Activated T-cell treated with anti-CD3 and anti-CD28 coated beads, Interleukin-2, amount 50 U/mL, for 72 hours (primary cell): ENCODE results near the gene TAOK3. TPM values are rescaled to one million over a fixed set of nuclear protein-coding genes. Genes with fewer than 3 reads are reported as not detected.
A peak's percentile ranks its signal among the peaks of the same experiment; 100 is the strongest.

Source experiments
- ATAC-seq, 2 donors: fragments of 150-1000 bp; cut with Tn5 transposase; replicated peaks in 1 of 2; 2 replicates each; pipeline ENCODE4 v1.10.0; 2021; ENCODE audit warnings: moderate library complexity in 2 of 2, mild to moderate bottlenecking in 1 of 2
- DNase-seq, 2 donors: peaks; one replicate each; pipeline ENCODE4 v3.0.0; 2021 to 2022; ENCODE audit warnings: mixed read lengths in 1 of 2
- H3K27ac Mint-ChIP-seq: one replicate; pipeline ENCODE4 v1.8.0; 2022; ENCODE audit warnings: mild to moderate bottlenecking, moderate library complexity, mixed read lengths
- H3K27me3 Mint-ChIP-seq: one replicate; pipeline ENCODE4 v1.8.0; 2022; ENCODE audit warnings: low read depth, mixed read lengths
- H3K36me3 Mint-ChIP-seq, 2 donors: one replicate each; pipeline ENCODE4 v1.8.0; 2022; ENCODE audit warnings: mixed read lengths in 2 of 2, mild to moderate bottlenecking in 1 of 2; ENCODE audit not compliant: insufficient read depth in 2 of 2
- H3K4me1 Mint-ChIP-seq: one replicate; pipeline ENCODE4 v1.8.0; 2022; ENCODE audit warnings: low read depth, mixed read lengths
- H3K4me3 Mint-ChIP-seq, 2 donors: one replicate each; pipeline ENCODE4 v1.8.0; 2022; ENCODE audit warnings: mild to moderate bottlenecking in 2 of 2, mixed read lengths in 2 of 2, moderate library complexity in 2 of 2
- H3K9me3 Mint-ChIP-seq, 2 donors: one replicate each; pipeline ENCODE4 v1.8.0; 2022; ENCODE audit warnings: mixed read lengths in 2 of 2
- total RNA-seq, 2 donors: library from RNA; stranded (reverse); gene quantifications; one replicate each; pipeline ENCODE4 v1.2.3, GENCODE V29; 2022

The TAOK3 gene
- total RNA-seq, 2 donors from 2014 or later, result 46.8 to 49.2 TPM

- ATAC-seq, result no peak
- no peaks in the 10 kb centered on the region for H3K9me3 Mint-ChIP-seq
- H3K4me3 Mint-ChIP-seq, result no peak overlapping the region
- H3K36me3 Mint-ChIP-seq, result no peaks in the 10 kb centered on the region
- no peaks in the 10 kb centered on the region for H3K27me3 Mint-ChIP-seq
- H3K27ac Mint-ChIP-seq, result no peak overlapping the region
- peaks cover 19% of the 10 kb centered on the region for H3K4me1 Mint-ChIP-seq
- no peak for DNase-seq
Observed at GRCh38 chr12:118346895-118347294, 25.8 kb downstream of the TAOK3 start.

DNA sequence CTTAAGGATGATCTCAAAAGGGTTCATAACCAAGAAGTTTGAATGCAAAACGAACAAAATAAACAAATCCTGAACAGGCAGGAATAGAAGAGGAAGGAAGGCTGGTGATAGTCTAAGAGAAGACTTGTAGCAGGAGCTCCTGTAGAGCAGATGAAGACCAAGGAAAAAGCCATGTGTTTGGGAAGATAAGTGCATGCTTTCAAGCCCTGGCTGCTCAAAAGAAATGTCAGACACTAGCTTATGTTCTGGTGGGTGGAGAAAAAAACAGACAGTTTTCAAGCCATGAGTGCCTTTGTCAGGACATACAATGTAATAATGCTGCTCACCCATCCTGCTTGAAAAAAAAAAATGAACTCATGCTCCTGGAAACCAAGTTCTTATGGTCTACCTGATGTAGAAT lies 27.4 kb downstream of the TAOK3 start:
- H3K4me3 Mint-ChIP-seq, result no peak overlapping the region

DNA sequence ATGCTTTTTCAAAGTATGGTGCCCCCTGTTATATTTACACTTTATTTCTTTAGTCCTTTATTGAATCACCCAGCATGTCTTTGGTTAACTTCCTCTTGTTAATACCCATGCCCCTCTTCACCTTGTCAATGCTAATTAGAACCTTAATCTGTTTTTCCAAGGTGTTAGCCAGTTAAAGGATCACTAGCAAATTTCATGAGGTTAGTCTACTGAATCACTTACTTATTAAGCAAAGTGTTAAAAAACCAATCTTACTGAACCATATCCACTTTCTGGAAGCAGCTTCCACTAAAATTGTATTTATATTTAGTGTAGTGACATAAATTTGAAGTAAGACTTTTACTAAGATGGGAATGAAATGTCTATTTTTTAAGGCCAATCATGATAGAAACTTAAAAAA lies 27.9 kb downstream of the TAOK3 start:
- no peaks in the 10 kb centered on the region for H3K27me3 Mint-ChIP-seq
- H3K9me3 Mint-ChIP-seq, result no peaks in the 10 kb centered on the region
- ATAC-seq (no peak), DNase-seq (no peak)
- no peak overlapping the region for H3K27ac Mint-ChIP-seq
- no peaks in the 10 kb centered on the region for H3K36me3 Mint-ChIP-seq
- H3K4me1 Mint-ChIP-seq, result peaks cover 14% of the 10 kb centered on the region
- H3K4me3 Mint-ChIP-seq, result no peak overlapping the region

More for the DNA sequence above, 27.4 kb downstream of the TAOK3 start:
- H3K36me3 Mint-ChIP-seq, result no peaks in the 10 kb centered on the region
- no peak for DNase-seq
- no peaks in the 10 kb centered on the region for H3K27me3 Mint-ChIP-seq
- H3K27ac Mint-ChIP-seq, result no peak overlapping the region
- ATAC-seq, result no peak
- peaks cover 18% of the 10 kb centered on the region for H3K4me1 Mint-ChIP-seq
- no peaks in the 10 kb centered on the region for H3K9me3 Mint-ChIP-seq

DNA sequence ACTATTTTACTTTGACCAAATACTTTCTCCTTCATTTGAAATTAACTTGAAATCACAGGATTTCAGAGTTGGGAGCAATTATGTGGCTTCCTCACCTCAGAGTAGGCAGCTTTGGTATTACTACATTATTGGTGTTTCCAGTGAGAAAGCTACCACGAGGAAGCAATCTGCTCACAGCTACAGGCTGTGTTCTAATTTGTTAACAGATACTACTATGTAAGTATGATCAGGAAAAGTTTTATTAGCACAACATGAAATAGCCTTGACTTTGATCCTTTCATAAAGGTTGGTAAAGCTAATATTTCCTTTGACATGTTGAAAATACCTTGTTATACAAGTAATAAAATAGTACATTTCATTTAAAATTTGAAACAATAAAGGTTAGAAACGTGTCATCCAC lies 30.6 kb downstream of the TAOK3 start:
- Mint-ChIP-seq H3K4me3 (no peak overlapping the region), H3K27ac (peak overlapping the region; percentile 14), H3K4me1 (peaks cover 19% of the 10 kb centered on the region), H3K9me3 (no peaks in the 10 kb centered on the region), H3K36me3 (peaks cover 0 to 3% of the 10 kb centered on the region in 2 donors), H3K27me3 (no peaks in the 10 kb centered on the region)
- ATAC-seq, result no peak
- no peak for DNase-seq

DNA sequence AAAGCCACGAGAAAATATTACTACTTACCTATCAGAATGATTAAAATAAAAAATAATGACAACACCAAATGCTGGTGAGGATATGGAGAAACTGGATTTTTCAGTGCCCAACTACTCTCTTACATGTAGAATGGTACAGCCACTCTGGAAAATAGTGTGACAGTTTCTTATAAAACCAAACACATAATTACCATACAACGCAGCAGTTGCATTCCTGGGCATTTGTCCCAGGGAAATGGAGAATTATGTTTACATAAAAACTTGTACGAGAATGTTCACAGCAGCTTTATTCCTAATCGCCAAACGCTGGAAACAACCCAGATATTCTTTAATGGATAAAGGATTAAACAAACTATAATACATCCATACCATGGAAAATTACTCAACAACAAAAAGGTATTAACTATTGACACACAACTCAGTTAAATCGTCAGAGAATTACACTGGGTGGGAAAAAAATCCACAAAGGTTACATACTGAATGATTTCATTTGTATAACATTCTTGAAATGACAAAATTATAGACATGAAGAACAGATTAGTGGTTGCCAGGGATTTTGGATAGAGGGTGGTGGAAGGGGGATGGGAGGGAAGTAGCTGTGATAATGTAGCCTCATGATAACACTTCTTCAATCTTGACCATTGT lies 35.4 kb downstream of the TAOK3 start:
- ATAC-seq (no peak), DNase-seq (no peak)
- Mint-ChIP-seq H3K4me3 (no peak overlapping the region), H3K9me3 (peaks cover 0 to 2% of the 10 kb centered on the region in 2 donors), H3K36me3 (peaks cover 2 to 6% of the 10 kb centered on the region in 2 donors), H3K27ac (no peak overlapping the region), H3K4me1 (peaks cover 26% of the 10 kb centered on the region), H3K27me3 (no peaks in the 10 kb centered on the region)

DNA sequence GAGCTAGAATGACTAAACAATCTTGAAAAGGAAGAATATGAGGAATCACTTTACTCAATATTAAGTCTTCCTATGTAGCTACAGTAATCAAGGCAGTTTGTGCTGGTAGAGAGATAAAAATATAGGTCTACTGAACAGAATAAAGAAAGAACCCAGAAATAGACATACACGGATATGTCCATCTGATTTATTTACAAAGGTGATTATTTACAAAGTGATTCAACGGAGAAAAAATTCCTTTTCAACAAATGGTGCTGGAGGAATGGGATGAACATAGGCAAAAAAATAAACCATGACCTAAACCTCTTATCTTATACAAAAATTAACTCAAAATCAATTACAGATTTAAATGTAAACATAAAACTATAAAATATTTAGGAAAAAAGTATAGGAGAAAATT lies 36.6 kb downstream of the TAOK3 start:
- H3K27me3 Mint-ChIP-seq, result no peaks in the 10 kb centered on the region
- peaks cover 0 to 2% of the 10 kb centered on the region in 2 donors for H3K9me3 Mint-ChIP-seq
- H3K27ac Mint-ChIP-seq, result no peak overlapping the region
- peaks cover 31% of the 10 kb centered on the region for H3K4me1 Mint-ChIP-seq
- no peak for ATAC-seq
- no peak for DNase-seq
- H3K36me3 Mint-ChIP-seq, result peaks cover 2 to 6% of the 10 kb centered on the region in 2 donors
- H3K4me3 Mint-ChIP-seq, result no peak overlapping the region

DNA sequence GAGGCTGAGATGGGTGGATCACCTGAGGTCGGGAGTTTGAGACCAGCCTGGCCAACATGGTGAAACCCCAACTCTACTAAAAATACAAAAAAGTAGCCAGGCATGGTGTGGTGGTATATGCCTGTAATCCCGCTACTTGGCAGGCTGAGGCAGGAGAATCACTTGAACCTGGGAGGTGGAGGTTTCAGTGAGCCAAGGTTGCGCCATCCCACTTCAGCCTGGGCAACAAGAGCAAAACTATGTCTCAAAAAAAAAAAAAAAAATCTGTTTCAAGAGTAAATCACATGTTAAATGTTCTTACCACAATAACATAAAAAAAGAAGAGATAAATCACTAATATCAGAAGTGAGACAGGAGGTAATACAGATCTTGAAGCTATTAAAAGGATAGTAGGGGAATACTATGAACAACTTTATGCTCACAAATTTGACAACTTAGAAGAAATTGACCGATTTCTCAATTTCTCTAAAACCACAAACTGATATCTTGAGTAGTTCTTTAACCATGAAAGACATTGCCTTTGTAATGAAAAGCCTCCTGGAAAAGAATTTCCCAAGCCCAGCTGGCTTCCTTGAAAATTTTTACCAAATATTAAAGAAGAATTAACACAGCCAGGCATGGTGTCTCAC lies 37.7 kb downstream of the TAOK3 start:
- peaks cover 2 to 8% of the 10 kb centered on the region in 2 donors for H3K36me3 Mint-ChIP-seq
- H3K9me3 Mint-ChIP-seq, result peaks cover 0 to 2% of the 10 kb centered on the region in 2 donors
- H3K4me1 Mint-ChIP-seq, result peaks cover 40% of the 10 kb centered on the region
- H3K27ac Mint-ChIP-seq, result no peak overlapping the region
- no peaks in the 10 kb centered on the region for H3K27me3 Mint-ChIP-seq
- no peak for DNase-seq
- H3K4me3 Mint-ChIP-seq, result no peak overlapping the region
- ATAC-seq, result no peak

DNA sequence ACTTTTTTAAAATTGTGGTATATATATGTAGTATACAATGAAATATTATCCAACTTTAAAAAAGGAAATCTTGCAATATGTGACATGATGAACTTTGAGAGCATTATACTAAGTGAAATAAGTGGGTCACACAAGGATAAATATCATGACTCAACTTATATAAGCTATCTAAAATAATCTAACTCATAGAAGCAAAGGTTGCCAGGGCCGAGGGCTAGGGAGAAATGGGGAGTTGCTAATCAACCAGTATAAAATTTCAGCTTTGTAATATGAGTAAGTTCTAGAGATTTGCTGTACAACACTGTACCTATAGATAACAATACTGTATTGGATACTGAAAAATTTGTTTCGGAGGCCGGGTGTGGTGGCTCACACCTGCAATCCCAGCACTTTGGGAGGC lies 38.5 kb downstream of the TAOK3 start:
- H3K4me3 Mint-ChIP-seq, result no peak overlapping the region
- peaks cover 0 to 2% of the 10 kb centered on the region in 2 donors for H3K9me3 Mint-ChIP-seq
- DNase-seq (no peak), ATAC-seq (no peak)
- no peaks in the 10 kb centered on the region for H3K27me3 Mint-ChIP-seq
- peaks cover 2 to 8% of the 10 kb centered on the region in 2 donors for H3K36me3 Mint-ChIP-seq
- peaks cover 38% of the 10 kb centered on the region for H3K4me1 Mint-ChIP-seq
- no peak overlapping the region for H3K27ac Mint-ChIP-seq

- Mint-ChIP-seq H3K36me3 (peaks cover 2 to 5% of the 10 kb centered on the region in 2 donors), H3K27ac (peak overlapping the region; percentile 72), H3K9me3 (peaks cover 0 to 2% of the 10 kb centered on the region in 2 donors), H3K27me3 (no peaks in the 10 kb centered on the region), H3K4me3 (no peak overlapping the region), H3K4me1 (peaks cover 33% of the 10 kb centered on the region)
- no peak for DNase-seq
- ATAC-seq, result no peak
Observed at GRCh38 chr12:118332511-118332910, 40.2 kb downstream of the TAOK3 start.

GRCh38 chr12:118330421-118331018 lies 42.2 kb downstream of the TAOK3 start:
- DNase-seq (no peak), ATAC-seq (no peak)
- Mint-ChIP-seq H3K4me1 (peaks cover 33% of the 10 kb centered on the region), H3K9me3 (peaks cover 0 to 2% of the 10 kb centered on the region in 2 donors), H3K36me3 (peaks cover 2 to 6% of the 10 kb centered on the region in 2 donors), H3K27ac (peak overlapping the region; percentile 74), H3K4me3 (peak overlapping the region; percentile 21 to 50), H3K27me3 (no peaks in the 10 kb centered on the region)

GRCh38 chr12:118328486-118329330 lies 44.0 kb downstream of the TAOK3 start:
- Mint-ChIP-seq H3K4me3 (no peak overlapping the region), H3K9me3 (peaks cover 0 to 2% of the 10 kb centered on the region in 2 donors), H3K4me1 (peaks cover 33% of the 10 kb centered on the region), H3K36me3 (peaks cover 2 to 6% of the 10 kb centered on the region in 2 donors), H3K27me3 (no peaks in the 10 kb centered on the region), H3K27ac (peak overlapping the region; percentile 3)
- no peak for ATAC-seq
- no peak for DNase-seq

DNA sequence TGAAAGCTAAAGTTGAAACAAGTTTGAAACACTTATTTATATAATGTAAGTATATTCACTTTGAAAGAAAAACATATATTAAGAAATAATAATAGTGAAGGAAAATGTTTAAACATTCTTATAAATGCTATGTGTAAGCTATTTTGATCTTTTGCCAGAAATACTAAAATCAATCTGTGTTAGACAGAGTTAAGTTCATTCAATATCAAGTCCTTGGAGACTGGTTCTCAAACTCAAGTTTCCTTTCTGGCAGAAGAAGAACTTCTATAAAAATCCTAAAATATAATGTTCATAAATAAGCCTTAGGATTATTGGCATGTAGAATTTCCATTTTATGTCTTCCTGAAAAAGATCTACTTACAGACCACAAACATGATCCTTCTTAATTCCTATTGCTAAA lies 45.3 kb downstream of the TAOK3 start:
- H3K4me1 Mint-ChIP-seq, result peaks cover 23% of the 10 kb centered on the region
- no peak overlapping the region for H3K4me3 Mint-ChIP-seq
- H3K27ac Mint-ChIP-seq, result no peak overlapping the region
- H3K36me3 Mint-ChIP-seq, result peaks cover 0 to 4% of the 10 kb centered on the region in 2 donors
- ATAC-seq, result no peak
- no peaks in the 10 kb centered on the region for H3K9me3 Mint-ChIP-seq
- no peaks in the 10 kb centered on the region for H3K27me3 Mint-ChIP-seq
- no peak for DNase-seq

GRCh38 chr12:118326991-118327390 lies 45.7 kb downstream of the TAOK3 start:
- ATAC-seq (no peak), DNase-seq (no peak)
- Mint-ChIP-seq H3K36me3 (peaks cover 0 to 4% of the 10 kb centered on the region in 2 donors), H3K27ac (no peak overlapping the region), H3K4me3 (no peak overlapping the region), H3K27me3 (no peaks in the 10 kb centered on the region), H3K4me1 (peaks cover 19% of the 10 kb centered on the region), H3K9me3 (no peaks in the 10 kb centered on the region)
